Measurements from ENCODE around the gene ENGASE. TPM values are rescaled to one million over a fixed set of nuclear protein-coding genes. Genes with fewer than 3 reads are reported as not detected.

The ENGASE gene
- total RNA-seq, 4 donors from 2014 or later, result 21.6 to 60.7 (median 31.7) TPM

GRCh38 chr17:79085154-79085920 lies 10.7 kb downstream of the ENGASE start:
- TF ChIP-seq, protein P1, sequence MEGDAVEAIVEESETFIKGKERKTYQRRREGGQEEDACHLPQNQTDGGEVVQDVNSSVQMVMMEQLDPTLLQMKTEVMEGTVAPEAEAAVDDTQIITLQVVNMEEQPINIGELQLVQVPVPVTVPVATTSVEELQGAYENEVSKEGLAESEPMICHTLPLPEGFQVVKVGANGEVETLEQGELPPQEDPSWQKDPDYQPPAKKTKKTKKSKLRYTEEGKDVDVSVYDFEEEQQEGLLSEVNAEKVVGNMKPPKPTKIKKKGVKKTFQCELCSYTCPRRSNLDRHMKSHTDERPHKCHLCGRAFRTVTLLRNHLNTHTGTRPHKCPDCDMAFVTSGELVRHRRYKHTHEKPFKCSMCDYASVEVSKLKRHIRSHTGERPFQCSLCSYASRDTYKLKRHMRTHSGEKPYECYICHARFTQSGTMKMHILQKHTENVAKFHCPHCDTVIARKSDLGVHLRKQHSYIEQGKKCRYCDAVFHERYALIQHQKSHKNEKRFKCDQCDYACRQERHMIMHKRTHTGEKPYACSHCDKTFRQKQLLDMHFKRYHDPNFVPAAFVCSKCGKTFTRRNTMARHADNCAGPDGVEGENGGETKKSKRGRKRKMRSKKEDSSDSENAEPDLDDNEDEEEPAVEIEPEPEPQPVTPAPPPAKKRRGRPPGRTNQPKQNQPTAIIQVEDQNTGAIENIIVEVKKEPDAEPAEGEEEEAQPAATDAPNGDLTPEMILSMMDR (IDR thresholded peaks at IDR 0.05; ENCODE audit: low read depth), result no peak

- TF ChIP-seq, protein P1 (IDR thresholded peaks at IDR 0.05; ENCODE audit: low read depth), result no peak
Observed at GRCh38 chr17:79085921-79086551, 11.4 kb downstream of the ENGASE start.

DNA sequence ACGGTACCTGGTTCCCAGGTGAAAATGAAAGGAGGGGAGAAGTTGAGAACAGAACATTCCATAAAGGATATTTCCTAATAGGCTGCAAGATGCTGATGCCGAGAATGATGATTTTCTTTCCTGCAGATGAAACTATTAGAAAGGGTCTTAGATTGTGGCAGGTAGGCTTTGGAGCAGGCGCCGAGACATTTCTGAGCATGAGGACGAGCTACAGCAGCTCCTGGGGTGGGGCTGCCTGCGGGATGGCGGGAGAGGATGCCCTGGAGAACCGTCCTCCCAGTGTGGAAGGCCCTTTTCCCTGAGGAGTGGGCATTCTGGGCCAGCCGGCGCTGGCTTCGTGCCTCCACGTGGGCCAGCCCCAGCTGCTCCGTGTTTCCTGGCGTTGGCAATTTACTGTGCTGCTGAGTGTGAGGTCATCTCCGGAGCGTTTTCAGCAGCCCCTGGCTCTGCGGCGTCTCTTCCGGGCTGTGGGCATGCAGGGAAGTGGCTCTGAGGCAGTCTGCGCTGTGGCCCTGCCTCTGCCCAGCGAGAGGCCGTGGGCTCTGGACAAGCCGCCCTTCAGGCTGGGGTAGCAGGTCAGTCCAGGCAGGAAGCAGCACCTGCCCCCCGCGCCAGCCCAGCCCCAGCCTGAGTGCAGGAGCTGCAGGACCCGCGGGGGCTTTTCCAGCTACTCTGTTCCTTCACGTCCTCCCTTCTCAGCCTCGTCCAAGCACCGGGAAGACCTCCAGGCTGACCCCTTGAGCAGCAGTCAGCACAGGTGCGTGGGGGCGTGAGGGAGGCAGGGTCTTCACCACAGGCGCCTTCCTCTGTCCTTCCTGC lies 12.2 kb downstream of the ENGASE start:
- TF ChIP-seq, protein P1 (IDR thresholded peaks at IDR 0.05; ENCODE audit: low read depth), result no peak

DNA sequence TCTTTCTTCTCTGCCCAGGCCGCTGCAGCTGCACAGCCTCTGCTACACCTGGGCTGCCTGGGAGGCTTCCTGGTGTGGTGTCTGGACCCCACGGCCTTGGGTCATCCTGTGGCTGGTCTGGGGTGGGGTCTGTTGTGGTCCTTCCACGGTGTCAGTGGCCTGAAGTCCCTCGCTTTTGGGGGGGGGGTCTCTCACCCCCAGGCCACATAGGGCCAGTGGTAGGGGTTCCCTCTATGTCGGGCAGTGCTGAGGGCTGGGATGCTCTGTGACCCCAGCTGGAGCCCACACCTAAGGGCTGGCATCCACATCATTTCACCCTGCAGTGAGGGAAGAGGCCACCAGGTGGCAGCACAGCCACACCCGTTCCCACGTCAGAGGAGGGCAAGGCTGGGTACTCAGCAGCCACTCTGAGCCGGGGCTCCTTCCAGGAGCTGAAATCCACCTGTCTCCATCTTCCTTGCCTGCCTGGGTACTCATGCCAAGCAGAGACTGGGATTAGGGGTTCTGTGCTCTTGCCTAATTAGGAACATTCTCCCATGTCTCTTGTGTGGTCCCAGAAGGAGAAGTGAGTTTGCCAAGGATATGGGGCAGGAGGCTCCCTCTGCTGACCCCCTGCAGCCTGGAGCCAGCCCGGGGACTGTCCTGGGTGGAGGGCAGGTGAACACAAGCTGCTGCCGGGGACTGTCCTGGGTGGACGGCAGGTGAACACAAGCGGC lies 13.0 kb downstream of the ENGASE start:
- TF ChIP-seq, protein P1 (IDR thresholded peaks at IDR 0.05; ENCODE audit: low read depth), result no peak

DNA sequence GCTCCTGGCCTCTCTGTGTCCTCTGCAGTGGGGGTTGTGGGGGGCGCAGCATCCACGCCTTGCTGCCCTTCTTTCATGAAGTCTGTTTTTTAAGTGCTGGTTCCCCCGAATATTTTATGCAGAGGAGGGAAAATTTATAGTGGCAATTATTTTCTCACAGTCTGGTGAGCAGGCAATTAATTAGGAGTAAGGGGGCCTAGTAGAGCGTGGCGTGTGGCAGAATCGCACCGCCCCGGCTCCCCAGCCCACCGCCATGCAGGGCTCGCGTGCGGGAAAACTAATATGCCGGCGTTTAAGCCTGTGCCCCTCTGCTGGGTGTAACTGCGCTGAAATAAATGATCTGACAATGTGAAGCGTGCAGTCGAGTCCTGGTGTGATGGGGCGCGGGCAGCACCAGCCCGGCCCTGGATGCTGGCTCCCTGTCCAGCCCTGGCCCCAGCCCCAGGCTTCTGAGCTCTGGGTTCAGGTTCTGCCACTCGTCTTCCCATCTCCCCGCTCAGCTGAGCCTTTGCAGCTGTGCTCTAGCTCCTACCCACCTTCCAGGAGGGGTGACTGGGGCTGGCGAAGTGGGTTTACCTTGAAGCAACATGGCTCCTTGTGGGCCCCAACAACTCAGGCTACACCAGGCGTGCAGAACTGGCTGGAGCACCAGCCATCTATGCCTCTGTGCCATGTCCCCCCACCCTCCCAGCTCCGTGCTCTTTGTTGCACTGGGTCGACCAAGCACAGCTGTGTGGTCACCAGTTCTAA lies 13.8 kb downstream of the ENGASE start:
- TF ChIP-seq, protein P1 (IDR thresholded peaks at IDR 0.05; ENCODE audit: low read depth), result no peak

- TF ChIP-seq, protein P1 (IDR thresholded peaks at IDR 0.05; ENCODE audit: low read depth), result no peak
Observed at GRCh38 chr17:79088997-79089328, 14.3 kb downstream of the ENGASE start.
